Measurements from ENCODE around the gene GPR108.
"Not testable (repeated sequence)": the region's sequence is repeated elsewhere in the genome, so short reads cannot be mapped to it uniquely, and the experiment has no call there.

Gene GPR108

DNA sequence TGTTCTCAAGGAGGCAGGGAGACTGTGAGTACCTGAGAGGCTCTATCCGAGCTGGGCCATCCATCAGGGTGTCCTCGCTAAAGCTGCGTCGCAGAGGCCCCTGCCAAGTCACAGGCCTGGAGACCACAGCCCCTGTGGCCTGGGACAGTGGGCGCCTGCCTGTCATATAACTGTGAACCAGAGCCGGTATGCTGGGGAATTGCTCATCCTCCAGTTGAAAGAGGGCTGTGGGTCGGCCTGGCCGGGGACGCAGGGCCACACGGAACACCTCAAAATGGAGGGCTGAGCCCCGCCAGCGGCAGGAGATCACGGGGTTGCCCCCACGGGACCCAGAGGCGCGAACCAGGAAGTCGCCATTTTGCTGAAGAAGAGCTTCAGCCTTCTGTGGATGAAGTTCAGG is 23.2 kb upstream of the GPR108 start:
- DNase-seq, result no peak

DNA sequence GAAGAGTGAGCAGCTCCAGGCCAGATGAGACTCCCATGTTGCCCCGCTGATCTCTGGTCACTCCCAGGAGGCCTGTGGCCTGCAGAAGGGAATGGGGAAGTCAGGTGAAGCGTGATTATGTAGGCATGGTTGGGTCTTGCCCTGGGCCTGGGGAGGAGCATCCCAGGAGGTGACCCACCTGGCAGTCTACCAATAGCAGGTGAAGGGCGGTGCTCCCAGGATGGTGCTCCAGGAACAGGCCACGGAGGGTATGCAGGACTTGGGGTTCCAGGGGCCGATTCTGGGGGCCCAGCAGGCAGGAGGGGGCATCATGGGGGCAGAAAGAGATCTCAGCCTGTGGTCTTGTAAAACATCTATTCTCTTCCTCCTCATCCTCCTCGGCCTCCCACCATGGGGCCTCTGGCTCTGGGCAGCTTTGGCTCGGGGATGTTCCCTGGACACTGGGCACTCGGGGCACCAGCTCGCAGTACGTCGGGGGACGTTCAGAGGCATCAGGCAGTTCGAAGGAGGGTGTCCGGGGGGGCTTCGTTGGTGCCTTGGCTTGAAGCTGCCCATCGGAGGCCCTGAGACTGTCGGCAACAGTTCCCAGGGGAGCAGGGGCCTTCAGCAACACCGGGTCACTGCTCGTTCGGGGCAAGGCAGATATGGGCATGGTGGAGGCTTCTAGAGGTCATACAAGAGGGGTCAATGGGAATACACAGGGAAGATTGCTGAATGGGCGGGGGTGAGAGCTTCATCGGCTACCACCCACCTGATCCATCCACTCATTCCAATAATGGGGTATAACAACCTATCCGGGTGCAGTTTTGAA is 17.5 kb upstream of the GPR108 start:
- DNase-seq, result no peak

DNA sequence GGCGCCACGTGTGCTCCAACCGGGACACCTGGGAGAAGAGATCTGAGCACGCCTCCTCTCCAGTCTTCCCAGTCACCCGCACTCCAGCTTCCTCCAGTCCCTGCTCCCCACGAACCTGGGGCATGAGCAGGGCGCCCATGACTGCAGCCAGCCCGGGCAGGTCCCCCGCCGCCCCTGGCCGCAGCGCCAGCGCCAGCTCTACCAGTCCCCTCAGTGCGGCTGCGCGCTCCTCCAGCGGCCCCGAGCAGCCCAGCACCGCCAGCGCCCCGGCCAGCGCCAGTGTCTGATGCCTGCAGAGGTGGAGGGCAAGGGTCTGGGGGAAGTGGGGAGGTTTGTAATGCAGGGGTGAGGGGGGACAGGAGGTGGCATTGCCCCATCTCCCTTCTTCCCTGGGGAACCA is 16.8 kb upstream of the GPR108 start:
- no peak for DNase-seq

DNA sequence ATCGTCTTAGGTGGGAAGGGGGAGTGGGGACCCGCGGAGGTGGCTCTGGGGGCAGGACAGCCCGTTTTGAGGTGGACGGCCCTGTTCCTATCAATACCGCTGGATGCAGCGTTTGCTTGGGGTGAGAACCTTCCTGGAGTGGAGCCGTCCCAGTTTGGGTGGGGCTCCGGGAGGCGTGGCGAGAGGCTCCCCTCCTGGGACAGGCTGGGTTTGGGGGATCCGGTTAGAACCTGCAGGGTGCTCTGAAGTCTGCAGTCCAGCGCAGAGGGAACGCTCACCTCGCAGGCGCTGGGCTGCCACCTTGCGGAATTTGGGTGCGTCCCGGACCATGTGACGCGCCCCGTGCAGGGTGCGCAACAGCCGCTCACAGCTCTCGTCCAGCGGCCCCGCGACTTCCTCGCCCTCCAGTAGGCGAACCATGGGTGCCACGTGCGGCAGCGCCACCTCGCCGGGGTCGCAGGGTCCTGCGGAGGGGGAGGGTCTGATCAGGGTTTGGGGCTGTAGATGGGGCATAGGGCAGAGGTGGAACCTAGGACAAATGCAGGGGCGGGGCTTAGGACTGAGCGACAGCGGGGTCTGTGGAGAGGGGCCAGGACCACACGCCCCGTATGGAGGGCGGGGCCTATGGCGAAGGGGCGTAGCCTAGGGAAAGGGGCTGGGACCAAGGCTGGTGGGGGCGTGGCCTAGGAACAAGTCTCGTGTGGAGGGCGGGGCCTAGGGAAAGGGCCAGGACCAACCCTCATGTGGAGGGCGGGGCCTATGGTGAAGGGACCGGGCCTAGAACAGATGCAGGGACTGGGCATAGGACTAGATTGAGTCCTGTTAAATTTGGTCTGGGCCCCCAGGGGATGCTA is 16.0 kb upstream of the GPR108 start:
- DNase-seq, result peak; percentile 75

DNA sequence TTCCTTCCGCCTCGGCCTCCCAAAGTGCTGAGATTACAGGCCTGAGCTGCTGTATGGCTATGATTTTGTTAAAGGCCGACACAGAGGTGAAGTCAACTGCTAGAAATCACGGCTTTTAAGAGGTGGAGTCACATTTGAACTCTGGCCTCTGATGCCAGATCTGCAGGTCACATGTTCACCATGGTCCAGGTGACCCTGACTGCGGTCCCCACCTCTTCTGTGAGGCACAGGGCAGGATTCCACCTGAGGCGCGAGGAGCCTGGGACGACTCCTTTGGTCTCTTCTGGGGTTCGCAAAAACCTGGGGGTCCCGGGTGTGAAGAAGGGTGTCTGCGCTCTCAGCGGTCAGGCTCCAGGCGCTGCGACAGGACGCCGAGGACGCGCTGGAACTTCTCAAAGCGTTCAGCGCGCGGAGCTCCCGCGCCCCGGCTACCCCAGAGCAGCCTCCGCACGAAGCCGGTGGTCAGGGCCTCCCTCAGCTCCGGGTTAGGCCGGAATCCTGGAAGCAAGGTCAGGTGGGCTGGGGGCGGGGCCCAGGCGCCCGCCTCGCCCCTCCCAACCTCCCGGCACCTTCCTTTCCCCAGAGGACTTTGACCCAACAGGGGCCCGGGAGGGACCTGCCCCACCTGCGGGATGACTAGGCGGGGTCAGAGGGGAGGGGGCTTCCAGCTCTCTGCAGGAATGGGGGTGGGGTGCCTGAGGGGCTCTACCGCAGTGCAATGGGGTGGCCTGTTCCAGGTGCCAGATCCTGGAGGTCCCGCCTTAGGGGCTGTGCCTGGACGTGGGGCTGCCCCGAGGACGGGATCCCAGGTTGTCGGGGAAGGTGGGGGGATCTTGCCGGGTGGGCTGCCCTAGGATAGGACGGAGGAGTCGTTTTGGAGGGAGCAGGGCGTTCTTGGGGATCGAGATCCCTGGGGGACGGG is 15.1 kb upstream of the GPR108 start:
- no peak for DNase-seq

DNA sequence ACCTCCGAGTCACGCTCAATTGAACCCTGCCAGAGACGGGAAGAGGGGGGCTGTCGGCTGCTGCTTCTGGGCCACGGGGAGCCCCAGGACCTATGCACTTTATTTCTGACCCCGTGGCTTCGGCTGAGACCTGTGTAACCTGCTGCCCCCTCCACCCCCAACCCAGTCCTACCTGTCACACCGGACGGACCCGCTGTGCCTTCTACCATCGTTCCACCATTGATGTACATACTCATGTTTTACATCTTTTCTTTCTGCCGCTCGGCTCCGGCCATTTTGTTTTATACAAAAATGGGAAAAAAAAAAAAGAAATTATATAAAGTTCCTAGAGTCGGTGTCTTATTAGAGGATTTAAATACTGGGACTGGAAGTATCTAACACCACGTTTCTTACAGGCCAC is 13.8 kb upstream of the GPR108 start:
- no peak for DNase-seq

DNA sequence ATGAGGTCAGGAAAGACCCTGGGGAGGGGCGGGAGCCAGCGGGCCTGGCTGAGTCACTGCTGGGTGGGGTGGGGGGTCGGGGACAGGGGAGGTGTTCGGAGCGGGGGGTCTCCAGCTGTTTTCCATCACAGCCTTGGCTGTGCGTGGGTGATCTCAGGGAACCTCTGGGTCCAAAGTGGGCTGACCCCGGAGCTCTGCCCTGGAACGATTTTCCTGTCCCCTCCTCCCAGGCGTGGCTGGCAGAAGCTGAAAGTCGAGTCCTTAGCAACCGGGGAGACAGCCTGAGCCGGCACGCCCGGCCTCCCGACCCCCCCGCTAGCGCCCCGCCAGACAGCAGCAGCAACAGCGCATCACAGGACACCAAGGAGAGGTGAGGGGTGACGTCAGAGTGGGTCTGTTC is 12.7 kb upstream of the GPR108 start:
- DNase-seq, result no peak

GRCh38 chr19:6748543-6748942 is 11.2 kb upstream of the GPR108 start:
- DNase-seq, result not testable (repeated sequence)

DNA sequence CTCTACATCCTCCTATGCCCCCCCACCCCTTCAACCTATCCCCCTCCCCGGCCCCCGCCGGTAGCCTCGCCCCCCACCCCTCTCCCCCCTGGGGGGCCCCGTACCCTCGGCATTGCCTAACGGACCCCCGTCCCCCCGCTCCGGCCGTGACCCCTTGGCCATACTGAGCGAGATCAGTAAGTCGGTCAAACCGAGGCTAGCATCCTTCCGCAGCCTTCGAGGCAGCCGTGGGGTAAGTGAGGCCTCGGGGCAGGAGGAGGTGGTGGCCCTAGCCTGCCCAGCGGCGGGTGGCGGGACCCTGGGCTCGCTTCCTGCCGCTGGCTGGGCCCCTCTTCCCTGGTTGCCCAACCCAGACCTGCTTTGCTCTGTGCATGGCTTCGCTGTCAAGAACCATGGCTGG is 8.6 kb upstream of the GPR108 start:
- no peak for DNase-seq

GRCh38 chr19:6744381-6745301 is 7.3 kb upstream of the GPR108 start:
- DNase-seq, result no peak

GRCh38 chr19:6743714-6744380 is 6.5 kb upstream of the GPR108 start:
- DNase-seq, result no peak

- DNase-seq, result no peak
Measured at GRCh38 chr19:6743066-6743465, 5.7 kb upstream of the GPR108 start.

- no peak for DNase-seq
Measured at GRCh38 chr19:6740589-6741343, 3.4 kb upstream of the GPR108 start.

- DNase-seq, result no peak
Measured at GRCh38 chr19:6739883-6740588, 2.7 kb upstream of the GPR108 start.

GRCh38 chr19:6739390-6739882 is 2.1 kb upstream of the GPR108 start, which contains the start of gene TRIP10:
Gene TRIP10 (plus strand): TSS chr19:6739680. CDS start chr19:6739762, 82 bp downstream.
- peak; percentile 79 for DNase-seq

- peak; percentile 16 for DNase-seq
Measured at GRCh38 chr19:6738787-6739389, 1.5 kb upstream of the GPR108 start.

DNA sequence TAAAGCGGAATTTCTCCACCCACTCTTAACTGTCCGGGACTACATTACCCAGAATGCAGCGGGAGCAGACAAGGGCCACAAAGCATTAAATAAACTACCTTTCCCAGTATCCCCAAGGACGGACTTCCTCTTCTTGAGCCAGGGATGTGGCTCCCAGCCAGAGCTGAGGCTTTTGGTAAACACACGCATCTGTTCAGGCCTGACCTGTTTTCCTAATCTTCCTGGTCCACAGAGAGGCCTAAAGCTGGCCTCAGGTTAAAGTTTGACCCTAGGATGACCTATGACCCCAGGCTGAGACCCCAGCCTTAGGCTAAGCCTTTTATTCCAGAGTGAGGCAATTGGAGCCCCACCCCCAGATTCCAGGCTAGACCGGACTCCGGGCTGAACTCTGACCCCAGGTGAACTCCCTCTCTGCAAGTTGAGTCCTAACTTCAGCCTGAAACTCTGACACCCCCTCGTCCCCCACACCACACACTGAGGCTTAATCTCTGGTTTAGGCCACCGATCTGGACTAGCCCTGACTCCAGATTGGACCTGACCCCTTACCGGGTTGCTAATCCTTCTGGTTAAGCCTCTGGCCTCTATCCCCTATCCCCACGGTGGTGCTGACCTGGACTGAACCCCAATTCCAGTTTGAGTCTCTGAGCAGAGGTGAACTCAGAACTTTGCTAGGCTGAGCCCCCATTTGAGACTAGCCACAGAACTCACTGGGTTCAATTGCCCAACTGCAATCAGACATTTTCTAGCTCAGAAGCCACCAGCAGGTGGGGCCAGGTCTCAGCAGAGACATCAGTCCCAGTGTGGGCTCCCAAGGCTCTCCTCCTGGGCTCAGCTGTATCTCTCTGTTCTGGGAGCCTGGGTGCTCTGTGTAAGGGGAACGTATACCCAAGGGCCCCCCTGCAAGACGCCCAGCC is 750 bp upstream of the GPR108 start:
- DNase-seq, result peak; percentile 71

- no peak for DNase-seq
Measured at GRCh38 chr19:6736917-6737283, 480 bp downstream of the GPR108 start.

All from activated CD4-positive, alpha-beta T cell treated with anti-CD3 and anti-CD28 coated beads, Interleukin-2, amount 50 U/mL, for 1 hour (primary cell).